ENCODE results near the gene USP13.
A peak's percentile ranks its signal among the peaks of the same experiment; 100 is the strongest.
"Not testable (repeated sequence)": the region's sequence is repeated elsewhere in the genome, so short reads cannot be mapped to it uniquely, and the experiment has no call there.

The USP13 gene

DNA sequence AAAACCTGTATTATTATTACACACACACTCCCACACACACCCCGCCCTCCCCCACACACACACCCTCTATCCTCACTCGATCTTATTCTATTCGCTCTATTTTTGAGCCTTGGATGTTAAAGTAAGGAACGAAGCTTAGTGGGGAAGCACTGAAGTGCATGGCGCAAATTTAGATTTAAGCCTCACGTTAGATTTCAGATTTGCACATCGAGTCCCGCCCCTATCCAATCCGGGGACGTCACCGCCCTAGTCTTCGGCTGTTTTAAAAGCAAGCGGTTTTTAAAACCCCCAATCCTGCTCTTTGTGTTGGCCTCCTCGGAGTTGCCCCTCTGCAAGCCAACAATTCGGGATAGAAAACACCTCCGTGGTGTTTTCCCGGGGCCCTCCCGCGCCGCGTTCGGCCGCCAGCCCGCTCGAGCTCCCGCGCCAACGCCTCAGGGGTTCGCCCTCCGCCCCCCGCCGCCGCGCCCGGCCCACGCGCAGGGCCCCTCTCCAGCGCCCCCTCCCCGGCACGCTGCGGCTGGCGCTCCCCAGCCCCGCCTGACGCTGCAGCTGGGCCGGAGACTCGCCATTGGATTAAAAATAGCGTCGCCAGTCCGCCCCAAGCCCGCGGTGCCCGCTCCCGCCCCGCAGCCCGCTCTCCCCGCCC, at the start of gene USP13:
Gene USP13, plus strand, starts transcription at position 594 of the 649 bp plus-strand sequence. CDS start 186 bp downstream, outside the sequence.
- DNase-seq, result peak; percentile 89

DNA sequence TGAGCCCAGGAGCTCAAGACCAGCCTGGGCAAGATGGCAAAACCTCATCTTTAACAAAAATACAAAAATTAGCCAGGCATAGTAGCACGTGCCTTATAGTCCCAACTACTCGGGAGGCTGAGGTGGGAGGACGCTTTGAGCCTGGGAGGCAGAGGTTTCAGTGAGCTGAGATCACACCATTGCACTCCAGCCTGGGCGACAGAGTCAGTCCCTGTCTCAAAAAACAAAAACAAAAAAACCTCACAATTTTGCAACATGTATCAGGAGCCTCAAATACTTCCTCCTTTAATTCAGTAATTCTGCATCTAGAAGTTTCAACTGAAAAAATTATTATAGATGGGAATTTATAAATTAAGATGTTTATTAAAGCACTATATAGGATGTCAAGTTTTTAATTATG, 49.5 kb upstream of the USP13 start:
- DNase-seq, result no peak

- DNase-seq, result no peak
Measured at GRCh38 chr3:179603831-179604230, 49.0 kb upstream of the USP13 start.

GRCh38 chr3:179604321-179605078, 48.3 kb upstream of the USP13 start, which contains the start of the genes MRPL47 and NDUFB5:
MRPL47 (minus strand) TSS chr3:179604638; CDS start chr3:179604624, 14 bp downstream.
NDUFB5 (plus strand) TSS chr3:179604794; CDS start chr3:179604816, 22 bp downstream.
- peak; percentile 97 for DNase-seq

- DNase-seq, result no peak
Measured at GRCh38 chr3:179606534-179607085, 46.2 kb upstream of the USP13 start.

GRCh38 chr3:179608931-179609720, 43.7 kb upstream of the USP13 start:
- no peak for DNase-seq

DNA sequence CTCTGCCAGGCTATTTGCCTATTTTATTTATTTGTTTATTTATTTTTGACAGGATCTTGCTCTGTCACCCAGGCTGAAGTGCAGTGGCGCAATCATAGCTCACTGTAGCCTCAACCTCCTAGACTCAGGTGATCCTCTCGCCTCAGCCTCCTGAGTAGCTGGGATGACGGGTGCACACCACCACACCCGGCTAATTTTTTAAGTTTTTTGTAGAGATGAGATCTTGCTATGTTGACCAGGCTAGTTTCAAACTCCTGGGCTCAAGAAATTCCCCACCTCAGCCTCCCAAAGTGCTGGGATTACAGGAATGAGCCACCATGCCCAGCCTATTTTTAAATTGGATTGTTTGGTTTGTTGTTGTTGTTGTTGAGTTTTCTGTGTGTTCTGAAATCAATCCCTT, 42.8 kb upstream of the USP13 start:
- DNase-seq, result no peak

DNA sequence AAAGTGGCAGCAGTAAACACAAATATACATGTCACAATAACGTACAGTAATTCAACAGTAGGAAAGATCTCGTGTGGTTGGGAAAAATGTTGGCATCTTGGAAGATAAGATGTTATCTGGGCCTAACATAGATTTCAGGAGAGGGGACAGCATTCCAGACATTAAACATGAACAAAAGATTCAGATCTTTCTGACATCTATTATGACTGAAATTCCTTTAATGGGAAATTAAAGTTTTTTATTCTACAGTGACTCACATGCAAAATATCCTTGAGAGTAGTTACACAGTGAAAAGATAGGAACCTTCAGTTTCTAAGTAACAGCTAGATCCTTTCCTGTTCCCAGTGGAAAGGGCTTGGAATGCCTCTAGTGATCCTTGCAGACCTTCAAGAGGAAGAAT, 39.0 kb upstream of the USP13 start:
- DNase-seq, result no peak

DNA sequence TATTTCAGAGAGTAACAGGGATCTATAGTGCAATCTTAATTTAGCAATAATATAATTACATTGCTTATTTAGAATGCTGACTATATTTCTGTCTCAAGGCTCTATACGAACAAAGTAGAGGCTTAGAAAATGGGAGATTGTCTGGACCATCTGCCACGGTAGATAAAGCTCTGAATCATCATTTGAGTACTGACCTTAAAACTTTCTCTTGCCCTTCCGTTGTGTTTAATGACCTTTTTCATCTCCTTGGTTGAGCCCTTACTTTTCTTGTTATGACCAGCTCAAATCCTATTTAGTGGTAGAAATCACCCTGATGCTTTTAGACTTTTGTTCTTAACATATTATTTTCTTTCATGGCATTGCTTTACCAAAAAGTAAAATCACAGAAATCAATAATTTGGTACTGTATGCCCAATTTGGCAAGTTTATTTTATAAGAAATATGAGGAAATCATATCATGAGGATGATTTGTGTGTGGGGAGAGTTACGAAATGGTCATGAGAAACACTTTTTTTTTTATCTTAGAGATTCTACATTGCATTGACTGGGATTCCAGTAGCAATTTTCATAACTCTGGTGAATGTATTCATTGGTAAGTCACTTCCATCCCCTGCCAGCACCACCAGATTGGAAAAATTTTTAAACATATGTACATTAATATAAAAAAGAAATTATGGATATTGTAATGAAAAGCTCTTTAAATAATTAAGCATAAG, 37.2 kb upstream of the USP13 start:
- DNase-seq, result no peak

DNA sequence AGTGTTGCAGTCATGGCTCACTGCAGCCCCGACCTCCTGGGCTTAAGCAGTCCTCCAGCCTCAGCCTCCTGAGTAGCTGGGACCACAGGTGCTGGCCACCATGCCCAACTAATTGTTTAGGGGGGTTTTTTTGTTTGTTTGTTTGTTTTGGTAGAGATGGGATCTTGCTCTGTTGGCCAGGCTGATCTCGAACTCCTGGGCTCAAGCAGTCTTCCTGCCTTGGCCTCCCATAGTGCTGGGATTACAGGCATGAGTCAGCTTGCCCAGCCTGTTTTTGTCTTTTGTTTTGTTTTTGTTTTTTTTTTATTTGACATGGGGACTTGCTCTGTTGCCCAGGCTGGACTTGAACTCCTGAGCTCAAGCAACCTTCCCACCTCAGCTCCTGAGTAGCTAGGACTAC, 30.8 kb upstream of the USP13 start:
- no peak for DNase-seq

- no peak for DNase-seq
Measured at GRCh38 chr3:179624451-179624850, 28.4 kb upstream of the USP13 start.

DNA sequence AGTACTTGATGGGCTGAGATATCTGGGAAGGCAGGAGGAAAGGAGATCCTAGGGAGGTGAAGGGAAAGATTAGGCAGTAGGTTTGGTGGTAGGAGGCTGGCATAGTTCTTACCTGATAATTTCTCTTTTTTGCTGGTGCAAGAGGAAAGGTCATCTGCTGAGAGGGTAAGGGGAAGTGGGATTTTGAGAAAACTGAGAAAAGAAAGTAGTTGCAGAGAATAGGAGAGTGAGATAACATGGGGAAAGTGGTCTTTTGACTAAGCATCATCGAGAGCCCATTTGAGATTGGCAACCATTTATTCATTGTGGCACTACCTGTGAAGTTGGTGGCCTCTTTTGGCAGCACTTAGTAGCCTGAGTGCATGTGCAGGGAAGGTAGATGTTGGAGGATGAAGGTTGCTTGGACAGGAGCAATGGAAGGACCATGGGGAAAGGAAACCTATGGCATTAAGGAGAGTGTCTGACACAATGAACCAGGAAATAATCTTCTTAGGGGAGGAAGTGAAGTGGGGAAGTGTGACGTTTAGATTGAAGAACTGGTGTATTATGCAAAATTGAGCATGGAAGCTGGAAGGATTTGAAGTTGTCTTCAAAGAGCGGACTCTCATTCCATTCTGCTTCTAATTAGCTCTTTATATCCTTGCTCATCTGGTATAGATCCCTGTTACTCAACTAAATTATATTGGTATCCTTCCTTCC, 21.9 kb upstream of the USP13 start:
- DNase-seq, result no peak

GRCh38 chr3:179640469-179640868, 12.4 kb upstream of the USP13 start:
- no peak for DNase-seq

DNA sequence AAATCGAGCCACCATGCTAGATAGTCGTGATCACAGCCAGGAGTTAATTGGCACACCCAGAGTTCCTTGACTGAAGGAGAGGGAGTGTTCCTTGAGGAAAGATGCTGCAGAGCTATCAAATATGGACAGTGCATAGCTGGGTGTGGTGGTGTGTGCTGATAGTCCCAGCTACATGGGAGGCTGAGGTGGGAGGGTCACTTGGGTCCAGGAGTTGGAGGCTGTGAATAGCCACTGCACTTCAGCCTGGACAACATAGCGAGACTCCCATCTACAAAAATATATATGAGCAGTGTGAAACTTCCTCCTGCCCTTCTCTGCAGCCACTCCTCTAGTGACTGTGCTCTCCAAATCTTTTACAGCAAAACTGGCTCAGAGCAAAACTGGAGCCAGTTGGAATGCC, 10.0 kb upstream of the USP13 start:
- DNase-seq, result no peak

DNA sequence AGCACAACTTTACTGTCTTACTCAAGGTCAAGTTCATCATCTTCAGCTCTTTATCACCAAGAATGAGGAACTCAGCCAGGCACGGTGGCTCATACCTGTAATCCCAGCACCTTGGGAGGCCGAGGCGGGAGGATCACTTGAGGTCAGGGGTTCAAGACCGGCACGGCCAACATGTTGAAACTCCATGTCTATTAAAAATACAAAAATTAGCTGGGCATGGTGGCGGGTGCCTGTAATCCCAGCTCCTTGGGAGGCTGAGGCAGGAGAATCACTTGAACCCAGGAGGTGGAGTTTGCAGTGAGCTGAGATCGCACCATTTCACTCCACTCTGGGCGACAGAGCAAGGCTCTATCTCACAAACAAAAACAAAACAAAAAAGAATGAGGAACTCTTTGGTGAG, 9.0 kb upstream of the USP13 start:
- not testable (repeated sequence) for DNase-seq

GRCh38 chr3:179646177-179646576, 6.7 kb upstream of the USP13 start:
- DNase-seq, result no peak

DNA sequence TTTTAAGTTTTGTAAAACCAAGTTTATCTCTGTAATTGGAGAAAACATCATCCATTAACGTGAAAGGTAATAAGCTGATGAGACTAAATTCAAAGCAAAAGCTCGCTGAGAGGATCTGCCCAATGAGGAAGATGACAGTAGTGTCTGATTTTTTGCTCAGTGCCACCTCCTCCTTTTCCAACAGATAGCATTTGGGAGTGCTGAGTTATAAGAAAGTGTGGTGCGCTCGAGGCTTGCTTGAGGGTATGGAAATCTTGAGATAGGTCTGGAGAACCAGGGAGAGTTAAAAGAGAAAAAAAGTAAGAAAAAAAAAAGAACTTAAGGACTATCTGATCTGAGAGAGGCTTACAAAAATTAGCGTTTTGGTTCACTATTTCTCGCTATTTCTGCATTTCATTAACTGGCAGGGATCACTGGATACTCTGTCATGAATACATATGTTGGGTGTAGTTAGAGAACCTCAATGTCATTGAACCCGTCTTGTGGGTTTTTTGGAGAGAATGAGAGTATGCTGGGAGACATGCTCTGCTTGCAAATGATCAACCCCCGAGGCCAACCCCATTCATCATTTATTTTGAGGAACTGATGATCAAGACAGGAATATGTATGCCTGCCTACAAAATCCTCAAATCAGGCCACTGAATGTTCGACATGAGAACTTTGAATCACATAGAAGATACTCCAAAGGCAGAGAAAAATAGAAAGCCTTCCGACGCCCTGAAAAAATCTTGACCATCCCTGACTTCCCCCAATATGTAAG, 973 bp upstream of the USP13 start:
- no peak for DNase-seq

DNA sequence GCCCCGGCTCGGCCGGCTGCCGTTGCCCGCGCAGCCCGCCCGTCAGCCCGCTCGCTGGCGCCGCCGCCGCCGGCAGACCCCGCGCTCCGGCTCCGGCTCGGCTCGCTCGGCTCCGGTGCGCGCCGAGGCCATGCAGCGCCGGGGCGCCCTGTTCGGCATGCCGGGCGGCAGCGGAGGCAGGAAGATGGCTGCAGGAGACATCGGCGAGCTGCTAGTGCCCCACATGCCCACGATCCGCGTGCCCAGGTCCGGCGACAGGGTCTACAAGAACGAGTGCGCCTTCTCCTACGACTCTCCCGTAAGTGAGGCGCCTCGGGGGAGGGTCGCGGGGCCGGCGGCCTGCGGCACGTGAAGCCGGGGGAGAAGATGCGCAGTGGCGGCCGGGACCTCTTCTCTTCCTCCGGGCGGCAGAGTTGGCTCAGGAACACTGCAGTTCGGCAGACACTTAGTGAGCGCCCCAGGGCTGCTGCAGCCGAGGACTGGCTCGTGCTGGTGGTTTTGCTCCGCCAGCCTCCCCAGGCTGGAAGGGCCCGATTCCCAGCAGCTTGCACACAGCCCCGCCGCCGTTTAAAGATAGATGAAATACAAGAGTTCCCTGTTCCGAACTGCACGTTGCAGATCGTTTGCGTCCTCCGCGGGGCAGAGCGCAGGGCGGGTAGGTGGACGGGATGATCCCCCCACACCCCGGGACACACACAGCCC, 407 bp downstream of the USP13 start:
- DNase-seq, result peak; percentile 88

DNA sequence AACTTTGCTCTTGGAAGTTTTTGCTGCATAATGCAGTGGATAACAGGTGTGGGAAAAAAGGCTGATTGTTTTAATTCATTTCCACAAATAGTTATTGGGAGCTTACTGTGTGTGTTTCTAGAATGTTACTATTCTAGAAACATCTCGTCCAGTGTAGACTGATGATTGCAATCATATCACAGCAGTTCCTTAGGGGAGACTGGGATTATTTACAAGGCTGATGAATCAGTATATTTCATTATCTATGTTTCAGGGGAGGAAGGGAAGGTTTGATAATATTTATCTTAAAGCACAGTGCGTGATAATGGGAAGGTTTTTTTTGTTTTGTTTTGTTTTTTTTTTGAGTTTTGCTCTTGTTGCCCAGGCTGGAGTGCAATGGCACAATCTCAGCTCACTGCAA, 2.4 kb downstream of the USP13 start:
- DNase-seq, result no peak

DNA sequence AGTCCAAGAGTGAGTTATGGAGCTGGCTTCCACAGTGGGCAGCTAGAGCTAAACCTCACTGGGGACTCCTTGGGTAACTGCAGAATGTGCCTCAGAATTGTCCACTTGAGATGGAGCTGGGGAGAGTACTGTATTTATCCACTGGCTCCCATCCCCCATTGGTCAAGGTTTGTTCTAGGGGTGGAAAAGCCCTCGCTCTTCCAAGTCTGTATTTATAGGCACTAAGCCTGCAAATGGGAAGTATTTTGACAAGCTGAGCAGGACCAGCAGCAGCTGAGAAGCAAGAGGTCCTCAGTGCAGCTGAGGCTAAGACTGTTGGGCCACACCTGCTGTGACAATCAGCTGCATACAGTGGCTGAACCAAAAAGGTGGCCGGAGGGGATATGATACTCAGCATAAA, 5.8 kb downstream of the USP13 start:
- DNase-seq, result no peak
